Neural cell (in vitro differentiated cells): ENCODE measurements around the gene TTPAL. TPM values are rescaled to one million over a fixed set of nuclear protein-coding genes. Genes with fewer than 3 reads are reported as not detected.

ENCODE experiments used
- H2AFZ ChIP-seq: fragments of 200-600, 300-800 bp; sonication (generic), shearing (Covaris generic); 2 replicates; pipeline ENCODE4 v1.6.0; 2014; ENCODE audit warnings: low read depth, mild to moderate bottlenecking, antibody characterized with exemption, low read length, moderate library complexity
- H3F3A ChIP-seq: fragments of 200-600 bp; shearing (Covaris generic); 2 replicates; pipeline ENCODE4 v1.6.1; 2016; ENCODE audit warnings: mild to moderate bottlenecking, moderate library complexity, mixed read lengths, antibody characterized with exemption, low read length; ENCODE audit not compliant: insufficient read depth, poor library complexity, severe bottlenecking
- H3K27ac ChIP-seq: fragments of 200-600, 300-800 bp; sonication (generic), shearing (Covaris generic); 2 replicates; pipeline ENCODE4 v1.5.1; 2014; ENCODE audit warnings: mild to moderate bottlenecking, low read length, moderate library complexity
- H3K27me3 ChIP-seq: fragments of 300-800, 200-600 bp; sonication (generic), shearing (Covaris generic); 2 replicates; pipeline ENCODE4 v1.6.0; 2014; ENCODE audit warnings: mild to moderate bottlenecking, low read depth, low read length, moderate library complexity; ENCODE audit not compliant: insufficient read depth
- H3K36me3 ChIP-seq: fragments of 300-800, 200-600 bp; sonication (generic), shearing (Covaris generic); 2 replicates; pipeline ENCODE4 v1.5.1; 2014; ENCODE audit warnings: mild to moderate bottlenecking, antibody characterized with exemption, low read length, moderate library complexity; ENCODE audit not compliant: insufficient read depth
- H3K4me2 ChIP-seq: fragments of 300-800, 200-600 bp; sonication (generic), shearing (Covaris generic); 2 replicates; pipeline ENCODE4 v1.6.0; 2014; ENCODE audit warnings: mild to moderate bottlenecking, low read length
- H3K4me3 ChIP-seq: fragments of 300-800, 200-600 bp; sonication (generic), shearing (Covaris generic); 2 replicates; pipeline ENCODE4 v1.5.1; 2014; ENCODE audit warnings: mild to moderate bottlenecking, low read length, moderate library complexity
- H3K79me2 ChIP-seq: fragments of 200-600 bp; shearing (Covaris generic); replicated peaks from 2 replicates; pipeline ENCODE4 v1.6.0; 2014; ENCODE audit warnings: mild to moderate bottlenecking, low read length, moderate library complexity; ENCODE audit not compliant: insufficient read depth
- H3K9ac ChIP-seq: fragments of 300-800, 200-600 bp; sonication (generic), shearing (Covaris generic); 2 replicates; pipeline ENCODE4 v1.6.1; 2016; ENCODE audit warnings: mild to moderate bottlenecking, low read length, mixed read lengths
- H3K9me2 ChIP-seq: fragments of 200-600 bp; shearing (Covaris generic); 2 replicates; pipeline ENCODE4 v1.6.1; 2016; ENCODE audit warnings: mild to moderate bottlenecking, low read length, mixed read lengths; ENCODE audit not compliant: insufficient read depth
- H3K9me3 ChIP-seq: fragments of 200-600, 300-800 bp; sonication (generic), shearing (Covaris generic); 2 replicates; pipeline ENCODE4 v1.6.1; 2016; ENCODE audit warnings: mild to moderate bottlenecking, mixed run types, low read length, moderate library complexity, mixed read lengths
- H4K20me1 ChIP-seq: fragments of 200-600 bp; shearing (Covaris generic); 2 replicates; pipeline ENCODE4 v1.6.1; 2016; ENCODE audit warnings: mild to moderate bottlenecking, mixed run types; ENCODE audit not compliant: insufficient read depth
- CTCF ChIP-seq: fragments of 450-650 bp; IDR thresholded peaks from 2 replicates; pipeline ENCODE4 v1.5.1; 2014; ENCODE audit warnings: antibody characterized with exemption, mild to moderate bottlenecking, moderate library complexity; ENCODE audit not compliant: poor library complexity, severe bottlenecking
- EP300 ChIP-seq: fragments of 450-650 bp; conservative IDR thresholded peaks from 2 replicates; pipeline ENCODE4 v1.6.1; 2014; ENCODE audit warnings: antibody characterized with exemption, mild to moderate bottlenecking, moderate library complexity; ENCODE audit not compliant: poor library complexity, severe bottlenecking
- EZH2 ChIP-seq: fragments of 200-600, 300-800 bp; shearing (Covaris generic), sonication (generic); IDR thresholded peaks from 2 replicates; pipeline ENCODE4 v1.6.1; 2014; ENCODE audit warnings: antibody characterized with exemption, low read length, borderline replicate concordance, mild to moderate bottlenecking; ENCODE audit not compliant: insufficient read depth, poor library complexity, severe bottlenecking
- MXI1 ChIP-seq: fragments of 450-650 bp; conservative IDR thresholded peaks from 2 replicates; pipeline ENCODE4 v1.6.1; 2014; ENCODE audit warnings: antibody characterized with exemption, mild to moderate bottlenecking; ENCODE audit not compliant: poor library complexity, severe bottlenecking
- POLR2AphosphoS5 ChIP-seq: IDR thresholded peaks from 2 replicates; pipeline ENCODE4 v1.6.1; 2012
- RAD21 ChIP-seq: fragments of 450-650 bp; conservative IDR thresholded peaks from 2 replicates; pipeline ENCODE4 v1.6.1; 2014; ENCODE audit warnings: antibody characterized with exemption, mild to moderate bottlenecking, moderate library complexity
- SMC3 ChIP-seq: fragments of 450-650 bp; conservative IDR thresholded peaks from 2 replicates; pipeline ENCODE4 v1.6.1; 2014; ENCODE audit warnings: antibody characterized with exemption, mild to moderate bottlenecking, moderate library complexity; ENCODE audit not compliant: poor library complexity
- TAF1 ChIP-seq: IDR thresholded peaks from 2 replicates; pipeline ENCODE4 v1.6.1; 2012; ENCODE audit warnings: low read depth
- polyA plus RNA-seq: library from polyadenylated mRNA; depleted of rRNA; stranded (reverse); fragments of >200 nt; gene quantifications from 2 replicates; pipeline ENCODE4 v1.2.3, GENCODE V29; 2014
- TF ChIP-seq, protein P1 (sequence below): IDR thresholded peaks from 2 replicates; pipeline ENCODE4 v1.6.1; 2012; ENCODE audit warnings: borderline replicate concordance

TTPAL gene
- polyA plus RNA-seq, 1 donor from 2014 or later, result 11.2 TPM

- TF ChIP-seq, protein P1, sequence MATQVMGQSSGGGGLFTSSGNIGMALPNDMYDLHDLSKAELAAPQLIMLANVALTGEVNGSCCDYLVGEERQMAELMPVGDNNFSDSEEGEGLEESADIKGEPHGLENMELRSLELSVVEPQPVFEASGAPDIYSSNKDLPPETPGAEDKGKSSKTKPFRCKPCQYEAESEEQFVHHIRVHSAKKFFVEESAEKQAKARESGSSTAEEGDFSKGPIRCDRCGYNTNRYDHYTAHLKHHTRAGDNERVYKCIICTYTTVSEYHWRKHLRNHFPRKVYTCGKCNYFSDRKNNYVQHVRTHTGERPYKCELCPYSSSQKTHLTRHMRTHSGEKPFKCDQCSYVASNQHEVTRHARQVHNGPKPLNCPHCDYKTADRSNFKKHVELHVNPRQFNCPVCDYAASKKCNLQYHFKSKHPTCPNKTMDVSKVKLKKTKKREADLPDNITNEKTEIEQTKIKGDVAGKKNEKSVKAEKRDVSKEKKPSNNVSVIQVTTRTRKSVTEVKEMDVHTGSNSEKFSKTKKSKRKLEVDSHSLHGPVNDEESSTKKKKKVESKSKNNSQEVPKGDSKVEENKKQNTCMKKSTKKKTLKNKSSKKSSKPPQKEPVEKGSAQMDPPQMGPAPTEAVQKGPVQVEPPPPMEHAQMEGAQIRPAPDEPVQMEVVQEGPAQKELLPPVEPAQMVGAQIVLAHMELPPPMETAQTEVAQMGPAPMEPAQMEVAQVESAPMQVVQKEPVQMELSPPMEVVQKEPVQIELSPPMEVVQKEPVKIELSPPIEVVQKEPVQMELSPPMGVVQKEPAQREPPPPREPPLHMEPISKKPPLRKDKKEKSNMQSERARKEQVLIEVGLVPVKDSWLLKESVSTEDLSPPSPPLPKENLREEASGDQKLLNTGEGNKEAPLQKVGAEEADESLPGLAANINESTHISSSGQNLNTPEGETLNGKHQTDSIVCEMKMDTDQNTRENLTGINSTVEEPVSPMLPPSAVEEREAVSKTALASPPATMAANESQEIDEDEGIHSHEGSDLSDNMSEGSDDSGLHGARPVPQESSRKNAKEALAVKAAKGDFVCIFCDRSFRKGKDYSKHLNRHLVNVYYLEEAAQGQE, result no peak
- TF ChIP-seq POLR2AphosphoS5 (no peak), SMC3 (no peak), RAD21 (no peak), TAF1 (no peak), CTCF (no peak), EP300 (no peak), MXI1 (no peak), EZH2 (no peak)
- Histone ChIP-seq H2AFZ (no peak overlapping the region), H4K20me1 (no peaks in the 10 kb centered on the region), H3F3A (no peaks in the 10 kb centered on the region), H3K4me3 (no peak overlapping the region), H3K9ac (no peak overlapping the region), H3K9me3 (no peaks in the 10 kb centered on the region), H3K4me2 (no peak overlapping the region), H3K9me2 (no peaks in the 10 kb centered on the region), H3K36me3 (no peaks in the 10 kb centered on the region), H3K27ac (no peak overlapping the region), H3K79me2 (no peaks in the 10 kb centered on the region), H3K27me3 (no peaks in the 10 kb centered on the region)
Observed at GRCh38 chr20:44502968-44503367, 27.3 kb downstream of the TTPAL start.

- Histone ChIP-seq H3K9me3 (no peaks in the 10 kb centered on the region), H2AFZ (no peak overlapping the region), H3K9ac (no peak overlapping the region), H3F3A (no peaks in the 10 kb centered on the region), H3K27ac (no peak overlapping the region), H3K9me2 (no peaks in the 10 kb centered on the region), H3K4me3 (no peak overlapping the region), H4K20me1 (no peaks in the 10 kb centered on the region), H3K27me3 (no peaks in the 10 kb centered on the region), H3K79me2 (no peaks in the 10 kb centered on the region), H3K36me3 (no peaks in the 10 kb centered on the region), H3K4me2 (no peak overlapping the region)
- TF ChIP-seq, protein P1, result no peak
- TF ChIP-seq EZH2, result no peak
- TF ChIP-seq SMC3, result no peak
- TF ChIP-seq MXI1, result no peak
- no peak for TF ChIP-seq CTCF
- TF ChIP-seq TAF1, result no peak
- no peak for TF ChIP-seq POLR2AphosphoS5
- TF ChIP-seq RAD21, result no peak
- TF ChIP-seq EP300, result no peak
Observed at GRCh38 chr20:44504402-44505307, 29.0 kb downstream of the TTPAL start.
